HCT116 (cell line): ENCODE results near the gene MLLT3. TPM values are rescaled to one million over a fixed set of nuclear protein-coding genes. Genes with fewer than 3 reads are reported as not detected.

Experiments used
- ATAC-seq: fragments of 200-7000 bp; cut with Tn5 transposase; 2 replicates; pipeline ENCODE4 v1.9.1; 2020; ENCODE audit warnings: mild to moderate bottlenecking, moderate library complexity
- BruUV-seq: library from RNA; stranded (reverse); fragments of 400-500 nt; replicated peaks from 2 replicates; lab custom pipeline; 2021; lab: Mats Ljungman, UMichigan
- CTCF ChIA-PET: fragments of 300-600 bp; sonication (Branson Sonifier 250); formaldehyde crosslinking; loops from one replicate; lab custom pipeline; 2021; ENCODE audit warnings: antibody characterized with exemption; lab: Charles Lee
- POLR2A ChIA-PET: fragments of 300-600, 350-600 bp; sonication (Branson Sonifier 250); formaldehyde crosslinking; loops from one replicate; lab custom pipeline; 2021; ENCODE audit warnings: antibody characterized with exemption; lab: Charles Lee
- RAD21 ChIA-PET, 2 experiments: fragments of 300-600 bp; sonication (Branson Sonifier 250); formaldehyde crosslinking; loops; one replicate each; lab custom pipeline; 2023; ENCODE audit warnings: low total read pairs in 2 of 2; ENCODE audit not compliant: uncharacterized antibody in 2 of 2, unreplicated experiment in 2 of 2, low non-redundant PET in 1 of 2; lab: Charles Lee
- DNase-seq: peaks from one replicate; pipeline ENCODE4 v3.0.0-alpha.2; 2010; ENCODE audit warnings: low read depth, low spot score
- H2AFZ ChIP-seq: fragments of 200-600 bp; shearing (Covaris generic), sonication (generic); 2 replicates; pipeline ENCODE4 v1.6.1; 2017; ENCODE audit warnings: low read depth, mixed run types, mixed read lengths, antibody characterized with exemption, low read length; ENCODE audit not compliant: poor library complexity, severe bottlenecking
- H3K27ac ChIP-seq: 2 replicates; pipeline ENCODE4 v1.5.1; 2012; ENCODE audit warnings: low read depth, low read length
- H3K27me3 ChIP-seq: fragments of 200-600 bp; sonication (generic); 2 replicates; pipeline ENCODE4 v1.6.1; 2016; ENCODE audit warnings: mixed run types, low read length, mixed read lengths; ENCODE audit not compliant: insufficient read depth
- H3K36me3 ChIP-seq, 2 experiments: fragments of 200-500 bp in 1 of 2; fragments of 200-600 bp in 1 of 2; sonication (Bioruptor generic) in 1 of 2; sonication (generic) in 1 of 2; 2 replicates each; pipeline versions ENCODE4 v1.5.1 to v1.6.1; 2014 to 2016; ENCODE audit warnings: low read length in 2 of 2, inconsistent platforms in 1 of 2, mixed read lengths in 1 of 2, mixed run types in 1 of 2; ENCODE audit not compliant: insufficient read depth in 2 of 2, control insufficient read depth in 1 of 2
- H3K4me1 ChIP-seq, 2 experiments: fragments of 200-600 bp in 1 of 2; sonication (generic) in 1 of 2; 2 replicates each; pipeline versions ENCODE4 v1.5.1 to v1.6.1; 2012 to 2017; ENCODE audit warnings: low read length in 2 of 2, inconsistent platforms in 1 of 2, mild to moderate bottlenecking in 1 of 2, mixed read lengths in 1 of 2, mixed run types in 1 of 2, moderate library complexity in 1 of 2; ENCODE audit not compliant: insufficient read depth in 2 of 2, control insufficient read depth in 1 of 2
- H3K4me2 ChIP-seq: fragments of 200-600 bp; sonication (generic); 2 replicates; pipeline ENCODE4 v1.6.1; 2017; ENCODE audit warnings: mixed run types, low read length, mixed read lengths
- H3K4me3 ChIP-seq, 2 experiments: fragments of 200-600 bp in 1 of 2; sonication (generic) in 1 of 2; replicated peaks in 1 of 2; 2 replicates each; pipeline ENCODE4 v1.5.1; 2011 to 2016; ENCODE audit warnings: low read length in 2 of 2, control low read depth in 1 of 2, low read depth in 1 of 2, mild to moderate bottlenecking in 1 of 2, mixed read lengths in 1 of 2, mixed run types in 1 of 2
- H3K79me2 ChIP-seq: fragments of 200-600 bp; sonication (generic); 2 replicates; pipeline ENCODE4 v1.6.1; 2017; ENCODE audit warnings: mild to moderate bottlenecking, mixed run types, low read length, moderate library complexity, mixed read lengths; ENCODE audit not compliant: insufficient read depth
- H3K9ac ChIP-seq: fragments of 200-600 bp; sonication (generic); 2 replicates; pipeline ENCODE4 v1.6.1; 2016; ENCODE audit warnings: low read length, mixed read lengths
- H3K9me2 ChIP-seq: fragments of 200-600 bp; sonication (generic), shearing (Covaris generic); 2 replicates; pipeline ENCODE4 v1.6.1; 2017; ENCODE audit warnings: mixed run types, mild to moderate bottlenecking, moderate library complexity; ENCODE audit not compliant: insufficient read depth
- H3K9me3 ChIP-seq, 2 experiments: fragments of 200-500 bp in 1 of 2; fragments of 200-600 bp in 1 of 2; sonication (Bioruptor generic) in 1 of 2; sonication (generic) in 1 of 2; 2 replicates each; pipeline ENCODE4 v1.6.1; 2014 to 2017; ENCODE audit warnings: low read length in 2 of 2, mixed read lengths in 2 of 2, inconsistent platforms in 1 of 2, low read depth in 1 of 2, mild to moderate bottlenecking in 1 of 2, mixed run types in 1 of 2, moderate library complexity in 1 of 2; ENCODE audit not compliant: control insufficient read depth in 1 of 2, insufficient read depth in 1 of 2
- H4K20me1 ChIP-seq: fragments of 200-600 bp; sonication (generic), shearing (Covaris generic); 2 replicates; pipeline ENCODE4 v1.6.1; 2017; ENCODE audit warnings: mixed run types, mild to moderate bottlenecking, moderate library complexity; ENCODE audit not compliant: insufficient read depth
- CEBPB ChIP-seq: IDR thresholded peaks from 2 replicates; pipeline ENCODE4 v1.6.1; 2012; ENCODE audit warnings: low read depth
- EGR1 ChIP-seq: IDR thresholded peaks from 2 replicates; pipeline ENCODE4 v1.6.1; 2012; ENCODE audit warnings: low read depth
- ELF1 ChIP-seq: IDR thresholded peaks from 2 replicates; pipeline ENCODE4 v1.6.1; 2012; ENCODE audit warnings: low read depth, borderline replicate concordance
- EZH2 ChIP-seq: fragments of 200-600 bp; sonication (generic); IDR thresholded peaks from 2 replicates; pipeline ENCODE4 v1.6.1; 2017; ENCODE audit warnings: antibody characterized with exemption, mixed run types
- EZH2phosphoT487 ChIP-seq: fragments of 200-600 bp; IDR thresholded peaks from 2 replicates; pipeline ENCODE4 v1.6.1; 2018; ENCODE audit warnings: antibody characterized with exemption, borderline replicate concordance
- FOSL1 ChIP-seq: IDR thresholded peaks from 2 replicates; pipeline ENCODE4 v1.6.1; 2012; ENCODE audit warnings: low read depth
- JUND ChIP-seq: IDR thresholded peaks from 2 replicates; pipeline ENCODE4 v1.6.1; 2012
- POLR2A ChIP-seq: IDR thresholded peaks from 2 replicates; pipeline ENCODE4 v1.7.0; 2011; ENCODE audit warnings: borderline replicate concordance; ENCODE audit not compliant: insufficient read depth, insufficient read length; ENCODE audit errors: extremely low read depth
- POLR2AphosphoS5 ChIP-seq: IDR thresholded peaks from 2 replicates; pipeline ENCODE4 v1.6.1; 2011; ENCODE audit warnings: mild to moderate bottlenecking, low read depth, low read length, moderate library complexity
- RAD21 ChIP-seq: IDR thresholded peaks from 2 replicates; pipeline ENCODE4 v1.6.1; 2012; ENCODE audit warnings: low read depth, mild to moderate bottlenecking
- SRF ChIP-seq: IDR thresholded peaks from 2 replicates; pipeline ENCODE4 v1.6.1; 2012; ENCODE audit warnings: low read depth
- TCF7L2 ChIP-seq: IDR thresholded peaks from 2 replicates; pipeline ENCODE4 v1.7.0; 2011; ENCODE audit warnings: borderline replicate concordance, inconsistent platforms; ENCODE audit not compliant: insufficient read depth, insufficient read length; ENCODE audit errors: extremely low read depth
- YY1 ChIP-seq: IDR thresholded peaks from 2 replicates; pipeline ENCODE4 v1.6.1; 2011; ENCODE audit warnings: low read length, low read depth, moderate library complexity, mild to moderate bottlenecking; ENCODE audit not compliant: insufficient replicate concordance; ENCODE audit errors: extremely low read depth
- ZFX ChIP-seq: fragments of 450-650 bp; IDR thresholded peaks from 2 replicates; pipeline ENCODE4 v1.6.1; 2017
- ZNF274 ChIP-seq: fragments of 200-500 bp; sonication (Bioruptor generic); IDR thresholded peaks from 2 replicates; pipeline ENCODE4 v1.6.1; 2014; ENCODE audit warnings: mild to moderate bottlenecking, low read depth, low read length, inconsistent platforms
- intact Hi-C: fragments of 100-400 bp; cut with micrococcal nuclease; formaldehyde crosslinking; loops from 2 replicates; pipeline ENCODE4 v1.10.0; 2022
- total RNA-seq: library from RNA; stranded (reverse); gene quantifications from one replicate; pipeline ENCODE4 v1.2.1, GENCODE V29; 2021; ENCODE audit not compliant: unreplicated experiment
- TF ChIP-seq, protein P1 (sequence below): IDR thresholded peaks from 2 replicates; pipeline ENCODE4 v1.6.1; 2012
- TF ChIP-seq, protein P2 (sequence below): IDR thresholded peaks from 2 replicates; pipeline ENCODE4 v1.6.1; 2012; ENCODE audit warnings: low read depth

MLLT3 gene
- total RNA-seq, 1 experiment from 2014 or later, result 4.3 TPM

DNA sequence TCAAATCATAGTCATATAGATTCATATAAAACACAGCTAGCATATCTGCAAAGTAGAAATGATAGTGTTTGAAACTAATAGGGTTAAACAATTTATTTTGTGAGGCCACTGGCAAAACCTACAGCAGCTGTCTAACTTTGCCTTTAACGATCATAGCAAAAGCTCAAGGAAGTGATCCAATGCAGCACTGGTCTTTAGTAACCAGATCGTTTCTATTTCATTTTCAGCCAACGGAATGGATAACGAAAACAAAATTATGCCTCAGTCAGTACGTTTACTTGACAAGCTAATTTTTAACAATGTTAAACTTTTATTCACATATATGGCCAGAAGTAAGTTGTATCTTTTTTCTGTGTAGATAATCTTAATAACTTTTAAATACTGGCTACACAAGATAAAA is 17.7 kb downstream of the MLLT3 start:
- intact Hi-C loops, result loop anchor here (10.0 kb wide), 1 partner anchor 170 kb away; no protein-coding TSS in a partner anchor
- Histone ChIP-seq H3K79me2 (no peaks in the 10 kb centered on the region), H3K36me3 (no peaks in the 10 kb centered on the region), H3K9me3 (no peaks in the 10 kb centered on the region), H3K4me1 (no peaks in the 10 kb centered on the region), H3K4me3 (no peak overlapping the region), H2AFZ (no peak overlapping the region), H3K9ac (no peak overlapping the region), H3K4me2 (no peak overlapping the region), H4K20me1 (no peaks in the 10 kb centered on the region), H3K27me3 (0 out of 2 replicates have a peak, but pooled peaks cover 8% of the 10 kb centered on the region), H3K9me2 (no peaks in the 10 kb centered on the region), H3K27ac (no peak overlapping the region)
- no TSS peak for BruUV-seq
- RAD21 ChIA-PET, result no interaction called here
- no peak for TF ChIP-seq JUND
- no peak for TF ChIP-seq CEBPB
- no peak for TF ChIP-seq POLR2AphosphoS5
- no peak for TF ChIP-seq POLR2A
- no peak for TF ChIP-seq YY1
- TF ChIP-seq EZH2phosphoT487, result no peak
- TF ChIP-seq TCF7L2, result no peak
- TF ChIP-seq, protein P1, sequence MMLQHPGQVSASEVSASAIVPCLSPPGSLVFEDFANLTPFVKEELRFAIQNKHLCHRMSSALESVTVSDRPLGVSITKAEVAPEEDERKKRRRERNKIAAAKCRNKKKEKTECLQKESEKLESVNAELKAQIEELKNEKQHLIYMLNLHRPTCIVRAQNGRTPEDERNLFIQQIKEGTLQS, result no peak
- TF ChIP-seq, protein P2, sequence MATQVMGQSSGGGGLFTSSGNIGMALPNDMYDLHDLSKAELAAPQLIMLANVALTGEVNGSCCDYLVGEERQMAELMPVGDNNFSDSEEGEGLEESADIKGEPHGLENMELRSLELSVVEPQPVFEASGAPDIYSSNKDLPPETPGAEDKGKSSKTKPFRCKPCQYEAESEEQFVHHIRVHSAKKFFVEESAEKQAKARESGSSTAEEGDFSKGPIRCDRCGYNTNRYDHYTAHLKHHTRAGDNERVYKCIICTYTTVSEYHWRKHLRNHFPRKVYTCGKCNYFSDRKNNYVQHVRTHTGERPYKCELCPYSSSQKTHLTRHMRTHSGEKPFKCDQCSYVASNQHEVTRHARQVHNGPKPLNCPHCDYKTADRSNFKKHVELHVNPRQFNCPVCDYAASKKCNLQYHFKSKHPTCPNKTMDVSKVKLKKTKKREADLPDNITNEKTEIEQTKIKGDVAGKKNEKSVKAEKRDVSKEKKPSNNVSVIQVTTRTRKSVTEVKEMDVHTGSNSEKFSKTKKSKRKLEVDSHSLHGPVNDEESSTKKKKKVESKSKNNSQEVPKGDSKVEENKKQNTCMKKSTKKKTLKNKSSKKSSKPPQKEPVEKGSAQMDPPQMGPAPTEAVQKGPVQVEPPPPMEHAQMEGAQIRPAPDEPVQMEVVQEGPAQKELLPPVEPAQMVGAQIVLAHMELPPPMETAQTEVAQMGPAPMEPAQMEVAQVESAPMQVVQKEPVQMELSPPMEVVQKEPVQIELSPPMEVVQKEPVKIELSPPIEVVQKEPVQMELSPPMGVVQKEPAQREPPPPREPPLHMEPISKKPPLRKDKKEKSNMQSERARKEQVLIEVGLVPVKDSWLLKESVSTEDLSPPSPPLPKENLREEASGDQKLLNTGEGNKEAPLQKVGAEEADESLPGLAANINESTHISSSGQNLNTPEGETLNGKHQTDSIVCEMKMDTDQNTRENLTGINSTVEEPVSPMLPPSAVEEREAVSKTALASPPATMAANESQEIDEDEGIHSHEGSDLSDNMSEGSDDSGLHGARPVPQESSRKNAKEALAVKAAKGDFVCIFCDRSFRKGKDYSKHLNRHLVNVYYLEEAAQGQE, result no peak
- no peak for TF ChIP-seq FOSL1
- no peak for TF ChIP-seq ELF1
- TF ChIP-seq EZH2, result no peak
- no peak for TF ChIP-seq EGR1
- TF ChIP-seq ZFX, result no peak
- no peak for TF ChIP-seq RAD21
- no peak for TF ChIP-seq ZNF274
- TF ChIP-seq SRF, result no peak
- POLR2A ChIA-PET, result interaction anchor here (0.8 kb wide), 1 partner anchor 11 kb away, joined by 4 read pairs; no protein-coding TSS in a partner anchor
- CTCF ChIA-PET, result no interaction called here
- ATAC-seq, result no peak
- no peak for DNase-seq
